CD4-positive, alpha-beta T cell (primary cell): ENCODE results near the gene CDH2. TPM values are rescaled to one million over a fixed set of nuclear protein-coding genes. Genes with fewer than 3 reads are reported as not detected.

Experiments
- ATAC-seq: fragments of 200-7000 bp; cut with Tn5 transposase; one replicate; pipeline ENCODE4 v1.10.0; 2022; ENCODE audit warnings: mild to moderate bottlenecking; ENCODE audit not compliant: poor library complexity
- CTCF ChIA-PET: fragments of 350-600 bp; sonication (Branson Sonifier 250); formaldehyde crosslinking; loops from one replicate; lab custom pipeline; 2021; ENCODE audit warnings: antibody characterized with exemption, inconsistent platforms; lab: Charles Lee
- POLR2A ChIA-PET: fragments of 350-600 bp; sonication (Branson Sonifier 250); formaldehyde crosslinking; loops from one replicate; lab custom pipeline; 2021; ENCODE audit warnings: antibody characterized with exemption, inconsistent platforms; lab: Charles Lee
- DNase-seq, 14 experiments: peaks; one replicate each; pipeline ENCODE4 v3.0.0-alpha.2; 2013 to 2020; ENCODE audit warnings: mixed read lengths in 2 of 14
- H3K27ac ChIP-seq, 2 donors: one replicate each; pipeline versions ENCODE4 v1.5.1 to v1.7.0; 2013; ENCODE audit warnings: low read length in 2 of 2, low read depth in 1 of 2, mild to moderate bottlenecking in 1 of 2
- H3K27me3 ChIP-seq, 2 experiments: 1 replicate in 1 of 2; 2 replicates in 1 of 2; pipeline versions ENCODE4 v1.6.1 to v1.7.0; 2013; ENCODE audit warnings: low read length in 2 of 2, control low read depth in 1 of 2, mild to moderate bottlenecking in 1 of 2, moderate library complexity in 1 of 2; ENCODE audit not compliant: insufficient read depth in 2 of 2, control insufficient read depth in 1 of 2
- H3K36me3 ChIP-seq: one replicate; pipeline ENCODE4 v1.6.1; 2013; ENCODE audit warnings: low read length, control low read depth; ENCODE audit not compliant: insufficient read depth
- H3K4me1 ChIP-seq: one replicate; pipeline ENCODE4 v1.6.1; 2013; ENCODE audit warnings: low read length, control low read depth; ENCODE audit not compliant: insufficient read depth
- H3K4me3 ChIP-seq: one replicate; pipeline ENCODE4 v1.5.1; 2013; ENCODE audit warnings: mild to moderate bottlenecking, low read length, moderate library complexity
- H3K9me3 ChIP-seq, 2 experiments: 1 replicate in 1 of 2; 2 replicates in 1 of 2; pipeline versions ENCODE4 v1.6.1 to v1.7.0; 2013; ENCODE audit warnings: low read length in 2 of 2, mild to moderate bottlenecking in 2 of 2, control low read depth in 1 of 2, moderate library complexity in 1 of 2; ENCODE audit not compliant: control insufficient read depth in 1 of 2, insufficient read depth in 1 of 2
- H3K27ac Mint-ChIP-seq: one replicate; pipeline ENCODE4 v1.8.0; 2020; ENCODE audit warnings: mixed read lengths
- H3K27me3 Mint-ChIP-seq: one replicate; pipeline ENCODE4 v1.8.0; 2021; ENCODE audit warnings: mixed read lengths
- H3K36me3 Mint-ChIP-seq: one replicate; pipeline ENCODE4 v1.8.0; 2021; ENCODE audit warnings: low read depth, mixed read lengths
- H3K4me1 Mint-ChIP-seq: one replicate; pipeline ENCODE4 v1.8.0; 2021; ENCODE audit warnings: low read depth, mixed read lengths
- H3K4me3 Mint-ChIP-seq: one replicate; pipeline ENCODE4 v1.8.0; 2020; ENCODE audit warnings: mild to moderate bottlenecking, mixed read lengths
- H3K9me3 Mint-ChIP-seq: one replicate; pipeline ENCODE4 v1.8.0; 2020; ENCODE audit warnings: mixed read lengths
- intact Hi-C, 2 experiments: fragments of 100-400 bp; cut with DNase I in 1 of 2; cut with micrococcal nuclease in 1 of 2; formaldehyde crosslinking; loops; one replicate each; pipeline versions ENCODE4 v1.15.1 to v1.9.0; 2023 to 2025; cut with DNase I, micrococcal nuclease
- total RNA-seq, 174 experiments: library from RNA in 2 of 174; stranded (reverse) in 2 of 174; gene quantifications; one replicate each; pipeline ENCODE4 v1.2.3 and lab custom pipeline; 2021 to 2026
- TF ChIP-seq, protein P1 (sequence below): fragments of 200-600 bp; IDR thresholded peaks from one replicate; pipeline ENCODE4 v1.8.0; 2022; ENCODE audit warnings: antibody characterized with exemption, mild to moderate bottlenecking

Gene CDH2
- total RNA-seq, 2 experiments from 2014 or later = not detected

DNA sequence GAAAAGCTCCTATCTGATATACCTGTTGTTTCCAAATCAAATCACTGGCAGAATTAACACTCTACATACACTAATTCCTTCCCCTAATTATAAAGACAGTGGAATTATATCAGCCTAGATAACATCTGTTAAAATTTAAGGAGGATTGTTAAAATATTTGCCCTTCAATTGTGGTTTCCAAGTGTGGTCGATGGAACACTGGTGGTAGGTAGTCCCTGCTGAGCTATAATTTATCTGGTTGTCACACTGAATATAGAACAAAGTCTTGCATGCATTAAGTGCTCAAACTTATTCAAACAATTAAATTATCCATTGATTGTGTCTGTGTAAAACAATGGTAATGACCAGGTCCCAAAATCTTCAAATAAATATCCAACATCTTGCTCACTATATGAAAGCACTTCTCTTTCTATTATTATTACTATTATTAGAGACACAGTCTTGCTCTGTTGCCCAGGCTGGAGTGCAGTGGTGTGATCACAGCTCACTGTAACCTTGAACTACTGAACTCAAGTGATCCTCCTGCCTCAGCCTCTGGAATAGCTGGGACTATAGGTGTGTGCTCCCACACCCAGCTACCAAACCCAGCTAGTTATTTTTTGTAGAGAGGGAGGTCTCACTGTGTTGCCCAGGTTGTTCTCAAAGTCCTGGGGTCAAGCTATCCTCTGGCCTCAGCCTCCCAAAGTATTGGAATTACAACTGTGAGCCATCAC lies 12.0 kb downstream of the CDH2 start:
- ChIA-PET CTCF (no interaction called here), POLR2A (no interaction called here)
- no peaks in the 10 kb centered on the region for H3K4me1 Mint-ChIP-seq
- Histone ChIP-seq H3K4me1 (no peaks in the 10 kb centered on the region), H3K27ac (no peak overlapping the region), H3K36me3 (no peaks in the 10 kb centered on the region), H3K27me3 (no peaks in the 10 kb centered on the region), H3K4me3 (no peak overlapping the region), H3K9me3 (peaks cover 0 to 6% of the 10 kb centered on the region in 2 experiments)
- intact Hi-C loops = no loop called here
- H3K27ac Mint-ChIP-seq = no peak overlapping the region
- TF ChIP-seq, protein P1, sequence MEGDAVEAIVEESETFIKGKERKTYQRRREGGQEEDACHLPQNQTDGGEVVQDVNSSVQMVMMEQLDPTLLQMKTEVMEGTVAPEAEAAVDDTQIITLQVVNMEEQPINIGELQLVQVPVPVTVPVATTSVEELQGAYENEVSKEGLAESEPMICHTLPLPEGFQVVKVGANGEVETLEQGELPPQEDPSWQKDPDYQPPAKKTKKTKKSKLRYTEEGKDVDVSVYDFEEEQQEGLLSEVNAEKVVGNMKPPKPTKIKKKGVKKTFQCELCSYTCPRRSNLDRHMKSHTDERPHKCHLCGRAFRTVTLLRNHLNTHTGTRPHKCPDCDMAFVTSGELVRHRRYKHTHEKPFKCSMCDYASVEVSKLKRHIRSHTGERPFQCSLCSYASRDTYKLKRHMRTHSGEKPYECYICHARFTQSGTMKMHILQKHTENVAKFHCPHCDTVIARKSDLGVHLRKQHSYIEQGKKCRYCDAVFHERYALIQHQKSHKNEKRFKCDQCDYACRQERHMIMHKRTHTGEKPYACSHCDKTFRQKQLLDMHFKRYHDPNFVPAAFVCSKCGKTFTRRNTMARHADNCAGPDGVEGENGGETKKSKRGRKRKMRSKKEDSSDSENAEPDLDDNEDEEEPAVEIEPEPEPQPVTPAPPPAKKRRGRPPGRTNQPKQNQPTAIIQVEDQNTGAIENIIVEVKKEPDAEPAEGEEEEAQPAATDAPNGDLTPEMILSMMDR = no peak
- DNase-seq (no peak), ATAC-seq (no peak)
- H3K27me3 Mint-ChIP-seq = no peaks in the 10 kb centered on the region
- no peak overlapping the region for H3K4me3 Mint-ChIP-seq
- H3K36me3 Mint-ChIP-seq = no peaks in the 10 kb centered on the region
- peaks cover 5% of the 10 kb centered on the region for H3K9me3 Mint-ChIP-seq

DNA sequence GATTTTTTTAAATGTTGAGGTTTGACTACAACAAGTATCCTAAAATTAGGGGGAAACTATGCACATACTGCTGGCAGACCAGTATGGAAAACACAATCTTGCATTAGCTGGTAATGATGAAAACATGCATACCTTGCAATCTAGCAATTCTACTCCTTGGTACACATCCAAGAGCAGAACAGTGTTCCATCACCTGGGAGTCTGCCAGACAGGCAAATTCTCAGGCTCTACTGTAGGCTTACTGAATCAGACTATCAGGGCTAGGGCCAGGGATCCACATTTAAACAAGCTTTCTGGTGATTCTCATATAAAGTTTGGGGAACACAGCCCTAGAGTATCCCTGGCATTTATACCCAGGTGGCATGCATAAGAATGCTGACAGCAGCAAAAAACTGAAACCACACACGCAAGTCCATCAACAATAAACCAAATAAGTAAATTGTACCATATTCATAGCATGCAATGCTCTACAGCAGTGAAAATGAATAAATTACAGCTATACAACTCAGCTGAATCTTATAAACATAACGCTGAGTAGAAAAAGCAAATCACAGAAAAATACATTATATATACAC lies 13.6 kb downstream of the CDH2 start:
- ATAC-seq (no peak), DNase-seq (no peak)
- H3K27me3 ChIP-seq = no peaks in the 10 kb centered on the region
- Mint-ChIP-seq H3K4me3 (no peak overlapping the region), H3K27ac (no peak overlapping the region), H3K4me1 (no peaks in the 10 kb centered on the region), H3K27me3 (no peaks in the 10 kb centered on the region), H3K9me3 (peaks cover 5% of the 10 kb centered on the region), H3K36me3 (no peaks in the 10 kb centered on the region)
- H3K27ac ChIP-seq = no peak overlapping the region
- H3K4me1 ChIP-seq = no peaks in the 10 kb centered on the region
- POLR2A ChIA-PET = interaction anchor here (0.6 kb wide), 1 partner anchor 36 kb away, joined by 3 read pairs; no protein-coding TSS in a partner anchor
- H3K4me3 ChIP-seq = no peak overlapping the region
- TF ChIP-seq, protein P1 = no peak
- intact Hi-C loops = no loop called here
- peaks cover 0 to 11% of the 10 kb centered on the region in 2 experiments for H3K9me3 ChIP-seq
- H3K36me3 ChIP-seq = no peaks in the 10 kb centered on the region
- CTCF ChIA-PET = no interaction called here

DNA sequence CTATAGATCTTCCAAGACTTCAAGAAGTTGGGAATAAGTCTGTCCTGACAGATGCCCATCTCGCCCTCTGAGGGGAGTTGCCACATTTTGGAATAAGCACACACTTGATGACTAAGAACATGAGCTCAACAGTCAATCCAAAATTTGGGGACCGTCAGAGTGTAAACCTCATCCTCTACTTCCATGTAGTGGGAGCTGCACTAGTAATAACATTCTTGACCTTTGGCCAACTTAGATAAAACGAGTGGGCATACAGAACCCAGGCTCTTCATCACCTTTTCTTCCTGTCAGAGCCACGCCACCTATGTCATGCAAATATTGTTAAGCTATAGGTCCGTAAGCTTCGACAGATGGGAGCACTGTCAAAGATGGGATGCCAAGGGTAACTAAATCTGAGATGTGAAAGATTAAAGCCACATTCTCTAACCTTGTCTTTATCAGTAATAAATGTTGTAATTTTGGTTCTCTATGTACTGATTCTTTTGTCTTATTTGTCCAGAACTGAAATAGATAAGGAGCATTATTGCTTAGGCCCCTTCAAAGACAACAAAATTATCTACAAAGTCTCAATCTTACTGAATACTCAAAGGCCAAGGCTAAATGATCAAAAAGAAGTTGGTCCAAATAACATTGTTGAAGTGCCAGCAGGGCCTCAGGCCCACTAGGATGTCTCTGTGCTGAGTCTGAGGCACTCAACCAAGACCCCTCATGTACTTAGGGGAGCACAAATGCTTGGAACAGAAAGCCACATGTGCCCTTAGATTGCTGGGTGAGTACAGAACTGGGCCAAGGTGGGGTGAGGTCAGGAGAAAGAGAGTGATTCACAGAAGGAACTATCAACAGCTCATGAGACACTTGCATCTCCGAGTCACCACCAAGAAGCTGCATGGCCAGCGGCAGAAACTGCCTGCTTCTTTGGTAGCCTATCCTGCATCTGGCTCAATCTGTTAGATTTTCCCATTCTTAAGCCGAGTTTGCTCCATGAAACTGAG lies 15.0 kb downstream of the CDH2 start:
- TF ChIP-seq, protein P1 = no peak
- Histone ChIP-seq H3K4me1 (no peaks in the 10 kb centered on the region), H3K27me3 (no peaks in the 10 kb centered on the region), H3K36me3 (no peaks in the 10 kb centered on the region), H3K9me3 (peaks cover 0 to 11% of the 10 kb centered on the region in 2 experiments), H3K4me3 (no peak overlapping the region), H3K27ac (no peak overlapping the region)
- no peak overlapping the region for H3K4me3 Mint-ChIP-seq
- ATAC-seq = no peak
- H3K9me3 Mint-ChIP-seq = peaks cover 5% of the 10 kb centered on the region
- H3K27me3 Mint-ChIP-seq = no peaks in the 10 kb centered on the region
- no peak overlapping the region for H3K27ac Mint-ChIP-seq
- intact Hi-C loops = no loop called here
- H3K36me3 Mint-ChIP-seq = no peaks in the 10 kb centered on the region
- DNase-seq = no peak
- ChIA-PET CTCF (no interaction called here), POLR2A (no interaction called here)
- H3K4me1 Mint-ChIP-seq = no peaks in the 10 kb centered on the region
